Tibial nerve (tissue), 4 donors: ENCODE measurements around the gene ORAI1. TPM values are rescaled to one million over a fixed set of nuclear protein-coding genes. Genes with fewer than 3 reads are reported as not detected.
"Not testable (repeated sequence)": the region's sequence is repeated elsewhere in the genome, so short reads cannot be mapped to it uniquely, and the experiment has no call there.

Experiments used
- DNase-seq, 2 donors: peaks; one replicate each; pipeline ENCODE4 v3.0.0-alpha.2; 2019; ENCODE audit warnings: low spot score in 2 of 2
- H3K27ac ChIP-seq, 4 donors: fragments of 200-600 bp; sonication (generic) in 3 of 4; one replicate each; pipeline ENCODE4 v1.5.1; 2017 to 2019; ENCODE audit warnings: mild to moderate bottlenecking in 1 of 4
- H3K27me3 ChIP-seq, 2 donors: fragments of 200-600 bp; sonication (generic) in 1 of 2; one replicate each; pipeline versions ENCODE4 v1.5.1 to v1.6.0; 2017 to 2019
- H3K36me3 ChIP-seq, 3 donors: fragments of 200-600 bp; sonication (generic); one replicate each; pipeline ENCODE4 v1.5.1; 2018 to 2019
- H3K4me1 ChIP-seq, 4 donors: fragments of 200-600 bp; sonication (generic) in 3 of 4; one replicate each; pipeline ENCODE4 v1.5.1; 2017 to 2019
- H3K4me3 ChIP-seq, 4 donors: fragments of 200-600 bp; sonication (generic) in 3 of 4; one replicate each; pipeline ENCODE4 v1.5.1; 2017 to 2019; ENCODE audit warnings: mild to moderate bottlenecking in 1 of 4, moderate library complexity in 1 of 4
- H3K9me3 ChIP-seq, 4 donors: fragments of 200-600 bp; sonication (generic) in 3 of 4; one replicate each; pipeline ENCODE4 v1.5.1; 2017 to 2019
- EP300 ChIP-seq, 2 donors: sonication (generic); formaldehyde crosslinking; IDR thresholded peaks; one replicate each; pipeline ENCODE4 v1.6.1; 2017; ENCODE audit warnings: antibody characterized with exemption in 2 of 2, mild to moderate bottlenecking in 1 of 2
- POLR2A ChIP-seq, 2 donors: fragments of 450-650 bp; IDR thresholded peaks; one replicate each; pipeline ENCODE4 v1.6.1; 2017; ENCODE audit warnings: antibody characterized with exemption in 2 of 2, mild to moderate bottlenecking in 2 of 2, moderate library complexity in 2 of 2
- WGBS, 2 donors: methylation state at CpG; one replicate each; pipeline ENCODE4 v1.1.5; 2018; 5-methylcytosine and 5-hydroxymethylcytosine counted together
- small RNA-seq: library from RNA; depleted of rRNA; stranded (forward); fragments of <200 nt; gene quantifications from one replicate; pipeline ENCODE3, GENCODE V24; 2016
- total RNA-seq, 4 donors: library from RNA; depleted of rRNA; stranded (reverse); fragments of >200 nt; gene quantifications; one replicate each; pipeline ENCODE4 v1.1.0, GENCODE V29; 2016
- TF ChIP-seq, protein P1 (sequence below), 5 experiments: fragments of 200-600 bp in 3 of 5; fragments of 450-650 bp in 2 of 5; sonication (generic) in 3 of 5; IDR thresholded peaks; one replicate each; pipeline ENCODE4 v1.5.1; 2016 to 2019; ENCODE audit warnings: antibody characterized with exemption in 5 of 5, mild to moderate bottlenecking in 3 of 5, moderate library complexity in 2 of 5

Gene ORAI1
- total RNA-seq, 4 donors from 2014 or later = 5.9 to 13.2 (median 10.4) TPM

DNA sequence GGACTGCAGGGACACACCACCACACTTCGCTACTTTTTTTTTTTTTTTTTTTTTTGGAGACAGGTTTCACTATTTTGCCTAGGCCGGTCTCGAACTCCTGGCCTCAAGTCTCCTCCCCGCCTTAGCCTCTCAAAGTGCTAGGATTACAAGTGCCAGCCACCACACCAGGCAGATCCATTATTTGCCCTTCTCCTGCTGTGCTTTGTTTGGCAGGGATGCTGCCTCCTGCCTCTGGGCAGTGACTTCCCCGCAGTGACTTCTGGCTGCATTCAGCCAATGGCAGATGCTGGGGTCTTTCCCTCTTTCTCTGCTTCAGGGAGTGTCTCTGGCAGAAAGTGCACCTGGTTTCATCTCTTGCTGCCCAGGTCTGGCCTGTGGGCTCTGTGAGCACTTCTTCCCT lies 49.9 kb downstream of the ORAI1 start:
- no peaks in the 10 kb centered on the region for H3K36me3 ChIP-seq
- TF ChIP-seq EP300 (IDR thresholded peaks at IDR 0.05) = no peak
- 89 to 92% methylated on average over 5 of the region's 5 CpGs for WGBS, 2 donors
- no peaks in the 10 kb centered on the region for H3K9me3 ChIP-seq
- no peak overlapping the region for H3K4me3 ChIP-seq
- H3K27ac ChIP-seq = no peak overlapping the region
- peaks cover 0 to 20% (median 9%) of the 10 kb centered on the region in 4 donors for H3K4me1 ChIP-seq
- DNase-seq = no peak
- no peaks in the 10 kb centered on the region for H3K27me3 ChIP-seq

DNA sequence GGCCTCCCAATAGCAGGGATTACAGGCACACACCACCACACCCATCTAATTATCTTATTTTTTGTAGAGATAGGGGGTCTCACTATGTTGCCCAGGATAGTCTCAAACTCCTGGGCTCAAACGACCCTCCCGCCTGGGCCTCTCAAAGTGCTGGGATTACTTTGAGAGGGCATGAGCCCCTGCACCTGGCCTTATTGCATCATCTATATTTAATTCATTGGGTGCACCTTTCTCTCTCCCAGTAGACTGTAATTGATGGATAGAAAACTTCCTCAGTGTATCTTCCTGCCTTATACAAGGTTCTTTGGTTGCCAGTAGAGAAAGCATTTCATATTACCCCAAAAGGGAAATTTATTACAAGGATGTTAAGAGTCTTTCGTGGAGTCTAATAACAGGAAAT lies 52.0 kb downstream of the ORAI1 start:
- H3K27ac ChIP-seq = no peak overlapping the region
- TF ChIP-seq, protein P1, sequence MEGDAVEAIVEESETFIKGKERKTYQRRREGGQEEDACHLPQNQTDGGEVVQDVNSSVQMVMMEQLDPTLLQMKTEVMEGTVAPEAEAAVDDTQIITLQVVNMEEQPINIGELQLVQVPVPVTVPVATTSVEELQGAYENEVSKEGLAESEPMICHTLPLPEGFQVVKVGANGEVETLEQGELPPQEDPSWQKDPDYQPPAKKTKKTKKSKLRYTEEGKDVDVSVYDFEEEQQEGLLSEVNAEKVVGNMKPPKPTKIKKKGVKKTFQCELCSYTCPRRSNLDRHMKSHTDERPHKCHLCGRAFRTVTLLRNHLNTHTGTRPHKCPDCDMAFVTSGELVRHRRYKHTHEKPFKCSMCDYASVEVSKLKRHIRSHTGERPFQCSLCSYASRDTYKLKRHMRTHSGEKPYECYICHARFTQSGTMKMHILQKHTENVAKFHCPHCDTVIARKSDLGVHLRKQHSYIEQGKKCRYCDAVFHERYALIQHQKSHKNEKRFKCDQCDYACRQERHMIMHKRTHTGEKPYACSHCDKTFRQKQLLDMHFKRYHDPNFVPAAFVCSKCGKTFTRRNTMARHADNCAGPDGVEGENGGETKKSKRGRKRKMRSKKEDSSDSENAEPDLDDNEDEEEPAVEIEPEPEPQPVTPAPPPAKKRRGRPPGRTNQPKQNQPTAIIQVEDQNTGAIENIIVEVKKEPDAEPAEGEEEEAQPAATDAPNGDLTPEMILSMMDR (IDR thresholded peaks at IDR 0.05) = no peak
- no peak for TF ChIP-seq POLR2A (IDR thresholded peaks at IDR 0.05)
- no peak for TF ChIP-seq EP300 (IDR thresholded peaks at IDR 0.05)
- no peaks in the 10 kb centered on the region for H3K36me3 ChIP-seq
- no peaks in the 10 kb centered on the region for H3K27me3 ChIP-seq
- WGBS, 2 donors = 76 to 79% methylated on average over 3 of the region's 3 CpGs
- no peaks in the 10 kb centered on the region for H3K9me3 ChIP-seq
- H3K4me3 ChIP-seq = no peak overlapping the region
- no peak for DNase-seq
- H3K4me1 ChIP-seq = peaks cover 0 to 6% (median 0%) of the 10 kb centered on the region in 4 donors

DNA sequence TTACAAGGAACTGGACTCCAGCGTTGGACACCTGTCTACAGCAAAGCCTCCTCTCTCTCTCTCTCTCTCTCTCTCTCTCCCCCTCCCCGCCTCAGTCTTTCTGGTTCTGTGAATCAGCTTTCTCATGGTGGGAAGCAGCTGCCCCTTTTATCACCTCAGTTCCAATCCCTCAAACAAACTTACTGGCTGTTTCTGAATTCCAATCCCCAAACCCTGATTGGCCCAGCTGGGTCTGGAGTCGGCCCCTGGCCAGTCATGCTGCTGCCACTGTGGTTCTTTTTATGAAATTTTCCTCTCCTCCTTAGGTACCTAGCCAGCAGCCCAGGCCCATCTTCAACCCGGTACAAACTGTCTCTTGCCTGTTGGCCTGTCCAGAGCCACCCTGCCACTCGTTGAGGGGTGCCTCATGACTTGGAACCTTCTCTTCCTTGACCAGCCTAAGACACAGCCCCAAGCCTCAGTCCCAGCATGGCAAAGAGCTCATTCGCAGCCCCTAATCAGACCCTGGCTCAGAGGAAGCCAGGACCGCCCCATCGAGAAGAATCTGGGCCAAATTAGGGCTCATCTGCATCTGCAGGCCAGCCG lies 52.5 kb downstream of the ORAI1 start:
- no peaks in the 10 kb centered on the region for H3K9me3 ChIP-seq
- no peak for TF ChIP-seq POLR2A (IDR thresholded peaks at IDR 0.05)
- TF ChIP-seq EP300 (IDR thresholded peaks at IDR 0.05) = no peak
- TF ChIP-seq, protein P1 (IDR thresholded peaks at IDR 0.05) = no peak
- no peak overlapping the region for H3K4me3 ChIP-seq
- peaks cover 0 to 4% (median 0%) of the 10 kb centered on the region in 4 donors for H3K4me1 ChIP-seq
- WGBS, 2 donors = 64 to 65% methylated on average over 9 of the region's 9 CpGs
- H3K36me3 ChIP-seq = no peaks in the 10 kb centered on the region
- no peak for DNase-seq
- H3K27ac ChIP-seq = no peak overlapping the region
- no peaks in the 10 kb centered on the region for H3K27me3 ChIP-seq

DNA sequence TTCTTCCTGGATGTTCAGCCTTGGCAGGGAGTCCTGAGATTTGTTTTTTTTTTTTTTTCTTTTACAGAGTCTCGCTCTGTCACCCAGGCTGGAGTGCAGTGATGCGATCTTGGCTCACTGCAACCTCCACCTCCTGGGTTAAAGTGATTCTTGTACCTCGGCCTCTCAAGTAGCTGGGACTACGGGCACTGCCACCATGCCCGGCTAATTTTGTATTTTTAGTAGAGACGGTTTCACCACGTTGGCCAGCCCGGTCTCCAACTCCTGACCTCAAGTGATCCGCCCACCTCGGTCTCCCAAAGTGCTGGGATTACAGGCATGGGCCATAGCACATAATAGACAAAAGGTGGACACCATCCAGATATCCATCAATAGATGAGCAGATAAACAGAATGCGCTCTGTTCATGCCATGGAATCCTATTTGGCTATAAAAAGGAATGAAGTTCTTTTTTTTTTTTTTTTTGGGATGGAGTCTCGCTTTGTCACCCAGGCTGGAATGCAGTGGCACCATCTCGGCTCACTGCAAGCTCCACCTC lies 53.4 kb downstream of the ORAI1 start:
- not testable (repeated sequence) for H3K27ac ChIP-seq
- WGBS, 2 donors = 63 to 64% methylated on average over 13 of the region's 13 CpGs

DNA sequence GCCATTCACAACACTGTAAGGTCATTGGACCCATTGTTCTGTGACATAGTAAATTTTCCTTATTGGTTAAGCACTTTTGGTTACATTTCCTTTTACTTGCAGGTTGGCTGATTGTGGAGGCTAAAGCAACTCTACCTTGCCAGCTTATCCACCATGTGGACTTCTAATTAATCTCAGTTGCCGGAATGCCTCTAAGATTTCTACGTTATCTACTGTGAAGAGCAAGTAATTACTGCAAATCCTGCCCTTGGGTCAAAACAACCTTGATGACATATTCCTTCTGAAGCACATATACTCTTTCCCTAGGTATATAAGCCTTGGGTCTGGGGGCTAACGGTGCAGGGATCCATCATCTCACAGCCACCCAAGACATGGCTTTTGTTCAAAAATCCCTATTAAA lies 62.6 kb downstream of the ORAI1 start:
- DNase-seq = no peak
- no peak for TF ChIP-seq EP300 (IDR thresholded peaks at IDR 0.05)
- no peak for TF ChIP-seq POLR2A (IDR thresholded peaks at IDR 0.05)
- no peaks in the 10 kb centered on the region for H3K36me3 ChIP-seq
- no peak overlapping the region for H3K27ac ChIP-seq
- H3K4me3 ChIP-seq = no peak overlapping the region
- H3K9me3 ChIP-seq = no peaks in the 10 kb centered on the region
- no peaks in the 10 kb centered on the region for H3K27me3 ChIP-seq
- WGBS, 2 donors = 77 to 80% methylated on average over 3 of the region's 3 CpGs
- peaks cover 0 to 16% (median 7%) of the 10 kb centered on the region in 4 donors for H3K4me1 ChIP-seq

More for the DNA sequence above, 53.4 kb downstream of the ORAI1 start:
- not testable (repeated sequence) for H3K9me3 ChIP-seq, H3K4me3 ChIP-seq, H3K4me1 ChIP-seq, DNase-seq, H3K27me3 ChIP-seq, H3K36me3 ChIP-seq

DNA sequence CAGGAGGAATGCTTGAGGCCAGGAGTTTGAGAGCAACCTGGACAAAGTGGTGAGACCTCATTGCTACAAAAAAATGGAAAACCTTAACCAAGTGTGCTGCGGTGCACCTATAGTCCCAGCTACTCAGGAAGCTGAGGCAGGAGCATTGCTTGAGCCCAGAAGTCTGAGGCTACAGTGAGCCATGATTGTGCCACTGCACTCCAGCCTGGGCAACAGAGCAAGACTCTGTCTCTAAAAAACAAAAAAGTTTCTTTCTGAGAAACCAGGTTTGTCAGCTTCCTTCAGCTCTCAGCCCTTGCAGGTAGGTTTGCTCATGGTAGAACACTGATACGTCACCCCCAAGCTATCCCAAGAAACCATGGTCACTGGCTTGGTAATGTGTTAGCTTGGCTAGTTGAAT lies 63.1 kb downstream of the ORAI1 start:
- Histone ChIP-seq H3K4me3 (no peak overlapping the region), H3K27ac (no peak overlapping the region), H3K36me3 (no peaks in the 10 kb centered on the region), H3K9me3 (no peaks in the 10 kb centered on the region), H3K27me3 (no peaks in the 10 kb centered on the region), H3K4me1 (peaks cover 0 to 16% (median 7%) of the 10 kb centered on the region in 4 donors)
- 93 to 94% methylated on average over 2 of the region's 2 CpGs for WGBS, 2 donors
- DNase-seq = no peak
- TF ChIP-seq POLR2A (IDR thresholded peaks at IDR 0.05) (no peak), EP300 (IDR thresholded peaks at IDR 0.05) (no peak)
- TF ChIP-seq, protein P1 (IDR thresholded peaks at IDR 0.05) = no peak

Small RNA genes lying within 50 kb of the gene (small RNA-seq; reads per million reads assigned to genes)
- not detected for gene RNU6-1004P

Other genes starting within 250 kb of the ORAI1 start
- 10 to 100 TPM; 39.8 to 44.7 (median 41.6) TPM for gene RNF34, start 226.4 kb upstream of the ORAI1 start, total RNA-seq
- gene KDM2B, start 45.5 kb upstream of the ORAI1 start, total RNA-seq = 10 to 100 TPM; 15.5 to 32.2 (median 20.8) TPM
- under 1 TPM in 1 of 4 donors, not detected in 3; under 0.01 TPM for gene MORN3, start 43.1 kb downstream of the ORAI1 start, total RNA-seq
- gene TMEM120B, start 86.2 kb downstream of the ORAI1 start, total RNA-seq = 10 to 100 TPM; 10.1 to 13.9 (median 11.5) TPM
- gene RHOF, start 167.2 kb downstream of the ORAI1 start, total RNA-seq = 10 to 100 TPM; 14.1 to 24.3 (median 18.1) TPM
- gene SETD1B, start 177.5 kb downstream of the ORAI1 start, total RNA-seq = 10 to 100 TPM in 3 of 4 donors, 1 to 10 TPM in 1; 9.4 to 18.3 (median 12.2) TPM
- gene HPD, start 232.3 kb downstream of the ORAI1 start, total RNA-seq = 1 to 10 TPM in 1 of 4 donors, under 1 TPM in 1, not detected in 2; 0.63 to 1.1 TPM